BJ (cell line): ENCODE data around the gene ODAD2. TPM values are rescaled to one million over a fixed set of nuclear protein-coding genes. Genes with fewer than 3 reads are reported as not detected.

Source experiments
- CTCF ChIA-PET: fragments of 350-600 bp; formaldehyde crosslinking; extraction: SDS; loops from one replicate; lab custom pipeline; 2021; ENCODE audit warnings: antibody characterized with exemption, inconsistent platforms; lab: Yijun Ruan, JAX
- POLR2A ChIA-PET: fragments of 300-600 bp; sonication (Branson Sonifier 250); formaldehyde crosslinking; extraction: SDS; loops from one replicate; lab custom pipeline; 2021; ENCODE audit warnings: antibody characterized with exemption; lab: Charles Lee
- DNase-seq: peaks from one replicate; pipeline ENCODE4 v3.0.0-alpha.2; 2011; ENCODE audit warnings: low read depth
- H3K27me3 ChIP-seq: 2 replicates; pipeline ENCODE4 v1.6.0; 2011; ENCODE audit warnings: low read length; ENCODE audit not compliant: control insufficient read depth, insufficient read depth
- H3K36me3 ChIP-seq: 2 replicates; pipeline ENCODE4 v1.5.1; 2011; ENCODE audit warnings: low read length; ENCODE audit not compliant: control insufficient read depth, insufficient read depth
- H3K4me3 ChIP-seq: 2 replicates; pipeline ENCODE4 v1.5.1; 2011; ENCODE audit warnings: low read depth, mild to moderate bottlenecking, control low read depth, low read length
- polyA plus RNA-seq: library from polyadenylated mRNA; depleted of rRNA; stranded (reverse); fragments of >200 nt; gene quantifications from 2 replicates; pipeline ENCODE4 v1.2.3, GENCODE V29; 2011
- TF ChIP-seq, protein P1 (sequence below): IDR thresholded peaks from 2 replicates; pipeline ENCODE4 v1.5.1; 2011; ENCODE audit warnings: low read depth, mild to moderate bottlenecking, control low read depth, inconsistent platforms, low read length, moderate library complexity; ENCODE audit not compliant: insufficient read depth

Gene ODAD2
- polyA plus RNA-seq, 1 experiment, result 3.9 TPM

DNA sequence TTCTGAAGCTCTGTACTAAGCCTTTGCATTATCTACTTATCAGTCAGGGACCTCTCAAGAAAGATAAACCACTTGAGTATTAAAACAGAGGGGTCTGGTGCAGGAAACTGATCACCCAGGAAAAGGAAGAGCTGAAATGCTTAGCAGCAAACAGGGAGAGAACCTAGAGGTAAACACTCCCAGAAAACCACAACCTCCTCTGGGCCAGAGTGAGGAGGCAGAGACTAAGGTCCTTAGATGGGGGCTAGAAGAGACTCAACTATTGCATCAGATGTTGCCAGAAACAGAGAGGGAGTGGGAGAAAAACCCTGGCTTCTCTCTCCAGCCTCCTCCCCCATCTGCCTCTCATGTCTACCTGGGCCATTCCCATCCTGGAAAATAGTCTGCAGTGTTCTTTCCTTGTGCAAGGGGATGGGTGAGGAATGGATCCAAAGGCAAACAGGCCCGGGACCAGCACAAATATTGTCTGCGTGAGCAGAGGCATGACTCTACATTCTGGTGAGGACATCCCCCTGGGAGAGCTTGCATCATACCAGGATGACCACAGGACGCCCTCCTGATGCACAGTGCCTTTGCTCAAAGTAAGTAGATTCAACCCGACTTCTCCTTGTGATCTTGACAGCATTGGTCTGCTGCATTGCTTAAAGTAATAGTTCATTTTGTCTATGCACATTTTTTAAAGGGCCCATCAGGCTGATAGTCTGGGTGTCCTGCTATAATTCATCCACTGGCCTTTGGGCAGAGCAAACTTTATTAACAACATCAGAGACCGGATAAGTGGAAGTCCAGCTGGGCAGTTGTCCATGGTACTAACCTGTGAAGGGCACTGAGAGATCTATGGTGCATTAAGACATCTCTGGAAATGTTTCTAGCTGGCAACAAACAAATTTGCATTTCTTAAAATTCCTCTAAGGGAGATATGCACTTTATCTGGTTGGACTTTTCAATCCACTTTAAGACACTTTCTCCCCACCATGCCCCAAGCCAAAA is 22.4 kb upstream of the ODAD2 start:
- no peaks in the 10 kb centered on the region for H3K36me3 ChIP-seq
- no peak overlapping the region for H3K4me3 ChIP-seq
- no peaks in the 10 kb centered on the region for H3K27me3 ChIP-seq
- CTCF ChIA-PET, result interaction anchor here (1.3 kb wide), 1 partner anchor 14 kb away, joined by 4 read pairs; no protein-coding TSS in a partner anchor
- TF ChIP-seq, protein P1, sequence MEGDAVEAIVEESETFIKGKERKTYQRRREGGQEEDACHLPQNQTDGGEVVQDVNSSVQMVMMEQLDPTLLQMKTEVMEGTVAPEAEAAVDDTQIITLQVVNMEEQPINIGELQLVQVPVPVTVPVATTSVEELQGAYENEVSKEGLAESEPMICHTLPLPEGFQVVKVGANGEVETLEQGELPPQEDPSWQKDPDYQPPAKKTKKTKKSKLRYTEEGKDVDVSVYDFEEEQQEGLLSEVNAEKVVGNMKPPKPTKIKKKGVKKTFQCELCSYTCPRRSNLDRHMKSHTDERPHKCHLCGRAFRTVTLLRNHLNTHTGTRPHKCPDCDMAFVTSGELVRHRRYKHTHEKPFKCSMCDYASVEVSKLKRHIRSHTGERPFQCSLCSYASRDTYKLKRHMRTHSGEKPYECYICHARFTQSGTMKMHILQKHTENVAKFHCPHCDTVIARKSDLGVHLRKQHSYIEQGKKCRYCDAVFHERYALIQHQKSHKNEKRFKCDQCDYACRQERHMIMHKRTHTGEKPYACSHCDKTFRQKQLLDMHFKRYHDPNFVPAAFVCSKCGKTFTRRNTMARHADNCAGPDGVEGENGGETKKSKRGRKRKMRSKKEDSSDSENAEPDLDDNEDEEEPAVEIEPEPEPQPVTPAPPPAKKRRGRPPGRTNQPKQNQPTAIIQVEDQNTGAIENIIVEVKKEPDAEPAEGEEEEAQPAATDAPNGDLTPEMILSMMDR, result no peak
- POLR2A ChIA-PET, result interaction anchor here (0.5 kb wide), 1 partner anchor 110 kb away, joined by 3 read pairs; no protein-coding TSS in a partner anchor
- DNase-seq, result no peak

DNA sequence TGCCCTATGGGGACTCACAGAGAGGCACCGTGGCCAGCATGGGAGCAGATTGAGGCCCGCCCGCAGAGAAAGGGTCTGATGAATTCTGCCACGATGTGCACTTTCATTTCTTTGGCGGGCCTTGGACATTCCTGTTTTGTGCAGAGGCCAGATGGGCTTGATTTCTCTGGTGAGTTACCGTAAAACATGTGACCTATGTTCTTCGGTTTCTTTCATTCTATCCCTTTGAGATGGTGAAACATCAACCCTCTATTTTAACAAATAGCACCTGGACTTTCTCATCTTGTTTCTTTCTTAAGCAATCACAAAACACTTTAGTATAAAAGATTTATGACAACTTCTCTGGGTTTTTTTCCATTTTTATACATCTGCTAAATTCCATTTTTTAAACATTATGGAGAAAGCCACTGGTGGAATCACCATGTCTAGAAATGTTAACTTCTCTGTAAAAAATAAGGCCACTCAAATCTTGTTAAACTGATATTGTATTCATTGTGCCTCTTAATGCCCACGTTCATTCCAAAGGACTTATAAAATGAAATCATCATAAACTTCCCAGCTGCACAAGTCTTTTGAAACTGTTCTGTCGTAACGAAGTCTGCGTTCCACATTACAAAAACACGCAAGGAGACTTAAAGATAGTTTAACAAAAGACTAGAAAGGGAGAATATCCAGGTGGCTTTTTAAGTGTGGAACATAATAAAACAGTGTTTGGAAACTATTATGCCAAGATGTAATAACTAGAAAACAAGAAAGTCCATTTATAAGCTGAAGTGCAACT is 21.4 kb upstream of the ODAD2 start:
- CTCF ChIA-PET, result no interaction called here

DNA sequence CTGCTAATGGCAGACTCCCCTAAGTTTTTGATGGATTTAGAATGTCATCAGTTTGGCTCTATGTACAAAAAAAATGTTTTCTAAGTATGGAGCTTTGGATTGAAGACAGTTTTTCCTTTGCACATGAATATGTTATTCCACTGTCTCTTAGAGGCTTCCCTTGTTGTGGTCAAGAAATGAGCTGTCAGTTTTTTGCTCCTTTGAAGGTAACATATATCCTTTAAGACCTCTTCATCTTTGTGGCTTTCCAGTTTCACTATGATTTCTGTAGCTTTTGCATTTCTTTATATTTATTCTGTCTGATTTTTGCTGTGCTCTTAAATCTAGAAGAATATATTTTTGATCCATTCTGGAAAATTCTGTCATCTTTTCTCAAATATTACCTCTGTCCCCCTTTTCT is 15.8 kb upstream of the ODAD2 start:
- ChIA-PET POLR2A (no interaction called here), CTCF (interaction anchor here (0.8 kb wide), 1 partner anchor 169 kb away, joined by 3 read pairs; no protein-coding TSS in a partner anchor)
- Histone ChIP-seq H3K4me3 (no peak overlapping the region), H3K36me3 (no peaks in the 10 kb centered on the region), H3K27me3 (no peaks in the 10 kb centered on the region)
- no peak for DNase-seq
- TF ChIP-seq, protein P1, result no peak

More for the DNA sequence above, 21.4 kb upstream of the ODAD2 start:
- DNase-seq, result peak; percentile 75
- TF ChIP-seq, protein P1, result no peak
- Histone ChIP-seq H3K4me3 (no peak overlapping the region), H3K27me3 (no peaks in the 10 kb centered on the region), H3K36me3 (no peaks in the 10 kb centered on the region)
- POLR2A ChIA-PET, result interaction anchor here (0.5 kb wide), 1 partner anchor 111 kb away, joined by 3 read pairs; no protein-coding TSS in a partner anchor

- ChIA-PET POLR2A (no interaction called here), CTCF (no interaction called here)
- Histone ChIP-seq H3K36me3 (no peaks in the 10 kb centered on the region), H3K4me3 (no peak overlapping the region), H3K27me3 (no peaks in the 10 kb centered on the region)
- DNase-seq, result no peak
- TF ChIP-seq, protein P1, result no peak
Measured at GRCh38 chr10:28012990-28013515, 14.2 kb upstream of the ODAD2 start.
